Immature natural killer cell (primary cell): Measurements from ENCODE around the gene CYP4F2. TPM values are rescaled to one million over a fixed set of nuclear protein-coding genes. Genes with fewer than 3 reads are reported as not detected.
A peak's percentile ranks its signal among the peaks of the same experiment; 100 is the strongest.
"Not testable (repeated sequence)": the region's sequence is repeated elsewhere in the genome, so short reads cannot be mapped to it uniquely, and the experiment has no call there.

Experiments
- DNase-seq, 3 donors: peaks; one replicate each; pipeline ENCODE4 v3.0.0; 2022; ENCODE audit warnings: mixed read lengths in 1 of 3
- H3K27ac Mint-ChIP-seq, 6 donors: one replicate each; pipeline ENCODE4 v1.8.0; 2020; ENCODE audit warnings: mixed read lengths in 6 of 6, mild to moderate bottlenecking in 5 of 6, inconsistent platforms in 4 of 6, moderate library complexity in 3 of 6
- H3K27me3 Mint-ChIP-seq, 3 donors: one replicate each; pipeline ENCODE4 v1.8.0; 2020 to 2021; ENCODE audit warnings: low read depth in 3 of 3, mild to moderate bottlenecking in 3 of 3, mixed read lengths in 3 of 3, moderate library complexity in 3 of 3, inconsistent platforms in 1 of 3
- H3K36me3 Mint-ChIP-seq, 3 donors: one replicate each; pipeline ENCODE4 v1.8.0; 2020; ENCODE audit warnings: mixed read lengths in 3 of 3, inconsistent platforms in 2 of 3, mild to moderate bottlenecking in 2 of 3
- H3K4me1 Mint-ChIP-seq, 2 donors: one replicate each; pipeline ENCODE4 v1.8.0; 2020; ENCODE audit warnings: inconsistent platforms in 2 of 2, mild to moderate bottlenecking in 2 of 2, mixed read lengths in 2 of 2, moderate library complexity in 1 of 2
- H3K4me3 Mint-ChIP-seq, 5 donors: one replicate each; pipeline ENCODE4 v1.8.0; 2020; ENCODE audit warnings: mild to moderate bottlenecking in 5 of 5, mixed read lengths in 5 of 5, inconsistent platforms in 3 of 5, moderate library complexity in 3 of 5
- H3K9me3 Mint-ChIP-seq, 6 donors: one replicate each; pipeline ENCODE4 v1.8.0; 2020; ENCODE audit warnings: mild to moderate bottlenecking in 6 of 6, mixed read lengths in 6 of 6, inconsistent platforms in 4 of 6, moderate library complexity in 3 of 6
- polyA plus RNA-seq, 3 donors: library from polyadenylated mRNA; unstranded; fragments of 300-500 nt; fragmentation: Illumina TruSeq; gene quantifications; one replicate each; pipeline ENCODE4 v1.2.3, GENCODE V29; 2021

CYP4F2 gene
- polyA plus RNA-seq, 3 donors from 2014 or later, result not detected

GRCh38 chr19:15862444-15862843 lies 35.4 kb downstream of the CYP4F2 start:
- DNase-seq, result no peak
- H3K27ac Mint-ChIP-seq, result no peak overlapping the region
- H3K4me3 Mint-ChIP-seq, result no peak overlapping the region
- H3K9me3 Mint-ChIP-seq, result no peaks in the 10 kb centered on the region
- H3K27me3 Mint-ChIP-seq, result peaks cover 0 to 6% (median 1%) of the 10 kb centered on the region in 3 donors
- no peaks in the 10 kb centered on the region for H3K4me1 Mint-ChIP-seq
- H3K36me3 Mint-ChIP-seq, result no peaks in the 10 kb centered on the region

GRCh38 chr19:15860522-15860921 lies 37.4 kb downstream of the CYP4F2 start:
- peaks cover 0 to 6% (median 5%) of the 10 kb centered on the region in 3 donors for H3K27me3 Mint-ChIP-seq
- H3K9me3 Mint-ChIP-seq, result no peaks in the 10 kb centered on the region
- H3K27ac Mint-ChIP-seq, result no peak overlapping the region
- H3K4me3 Mint-ChIP-seq, result no peak overlapping the region
- H3K4me1 Mint-ChIP-seq, result no peaks in the 10 kb centered on the region
- no peaks in the 10 kb centered on the region for H3K36me3 Mint-ChIP-seq
- DNase-seq, result no peak

GRCh38 chr19:15859187-15859586 lies 38.7 kb downstream of the CYP4F2 start:
- Mint-ChIP-seq H3K4me1 (no peaks in the 10 kb centered on the region), H3K27ac (no peak overlapping the region), H3K4me3 (no peak overlapping the region), H3K9me3 (no peaks in the 10 kb centered on the region), H3K27me3 (peaks cover 0 to 6% (median 5%) of the 10 kb centered on the region in 3 donors), H3K36me3 (no peaks in the 10 kb centered on the region)
- no peak for DNase-seq

- no peaks in the 10 kb centered on the region for H3K36me3 Mint-ChIP-seq
- peaks cover 5 to 10% of the 10 kb centered on the region in 2 donors for H3K4me1 Mint-ChIP-seq
- peaks cover 2 to 3% (median 3%) of the 10 kb centered on the region in 3 donors for H3K27me3 Mint-ChIP-seq
- DNase-seq, result no peak
- H3K9me3 Mint-ChIP-seq, result no peaks in the 10 kb centered on the region
- no peak overlapping the region for H3K4me3 Mint-ChIP-seq
- no peak overlapping the region for H3K27ac Mint-ChIP-seq
These were observed 47.5 kb downstream of the CYP4F2 start for GRCh38 chr19:15850385-15850784.

- peaks cover 0 to 3% (median 0%) of the 10 kb centered on the region in 3 donors for H3K27me3 Mint-ChIP-seq
- peaks cover 31 to 42% of the 10 kb centered on the region in 2 donors for H3K4me1 Mint-ChIP-seq
- no peaks in the 10 kb centered on the region for H3K9me3 Mint-ChIP-seq
- no peak overlapping the region for H3K27ac Mint-ChIP-seq
- no peak overlapping the region for H3K4me3 Mint-ChIP-seq
- H3K36me3 Mint-ChIP-seq, result no peaks in the 10 kb centered on the region
- no peak for DNase-seq
These were observed 51.0 kb downstream of the CYP4F2 start for GRCh38 chr19:15846923-15847322.

- H3K9me3 Mint-ChIP-seq, DNase-seq, H3K36me3 Mint-ChIP-seq, H3K27me3 Mint-ChIP-seq: not testable (repeated sequence)
- H3K4me3 Mint-ChIP-seq, result peak overlapping the region; percentile 4 to 78 (median 58)
- H3K4me1 Mint-ChIP-seq, result peaks cover 34 to 45% of the 10 kb centered on the region in 2 donors
- H3K27ac Mint-ChIP-seq, result peak overlapping the region in 5 of 6 donors; percentile 3 to 91 (median 84)
These were observed 54.0 kb downstream of the CYP4F2 start for GRCh38 chr19:15843894-15844222.

- Mint-ChIP-seq H3K27me3 (no peaks in the 10 kb centered on the region), H3K9me3 (no peaks in the 10 kb centered on the region), H3K27ac (peak overlapping the region; percentile 3 to 91 (median 83)), H3K4me3 (peak overlapping the region; percentile 4 to 78 (median 58)), H3K36me3 (no peaks in the 10 kb centered on the region), H3K4me1 (peaks cover 36 to 49% of the 10 kb centered on the region in 2 donors)
- DNase-seq, result no peak
These were observed 54.5 kb downstream of the CYP4F2 start for GRCh38 chr19:15843203-15843893.

- Mint-ChIP-seq H3K4me3 (no peak overlapping the region), H3K27ac (peak overlapping the region in 1 of 6 donors; percentile 23), H3K27me3 (peaks cover under 1 to 3% (median 2%) of the 10 kb centered on the region in 3 donors), H3K4me1 (peaks cover 42 to 62% of the 10 kb centered on the region in 2 donors), H3K9me3 (no peaks in the 10 kb centered on the region), H3K36me3 (no peaks in the 10 kb centered on the region)
- peak; percentile 11 to 18 (median 15) for DNase-seq
These were observed 55.9 kb downstream of the CYP4F2 start for GRCh38 chr19:15841875-15842569.

GRCh38 chr19:15840833-15841232 lies 57.0 kb downstream of the CYP4F2 start:
- H3K27ac Mint-ChIP-seq, result no peak overlapping the region

GRCh38 chr19:15839888-15840287 lies 58.0 kb downstream of the CYP4F2 start:
- H3K4me1 Mint-ChIP-seq, result peaks cover 42 to 64% of the 10 kb centered on the region in 2 donors
- H3K27ac Mint-ChIP-seq, DNase-seq, H3K36me3 Mint-ChIP-seq, H3K4me3 Mint-ChIP-seq, H3K9me3 Mint-ChIP-seq: not testable (repeated sequence)
- H3K27me3 Mint-ChIP-seq, result peaks cover 7 to 11% (median 10%) of the 10 kb centered on the region in 3 donors

More at GRCh38 chr19:15840833-15841232, 57.0 kb downstream of the CYP4F2 start:
- no peaks in the 10 kb centered on the region for H3K9me3 Mint-ChIP-seq
- no peak overlapping the region for H3K4me3 Mint-ChIP-seq
- peaks cover 43 to 64% of the 10 kb centered on the region in 2 donors for H3K4me1 Mint-ChIP-seq
- H3K36me3 Mint-ChIP-seq, result no peaks in the 10 kb centered on the region
- no peak for DNase-seq
- peaks cover 7 to 10% (median 8%) of the 10 kb centered on the region in 3 donors for H3K27me3 Mint-ChIP-seq

- DNase-seq, result no peak
- peak overlapping the region; percentile 12 to 47 (median 36) for H3K4me3 Mint-ChIP-seq
- H3K36me3 Mint-ChIP-seq, result no peaks in the 10 kb centered on the region
- H3K9me3 Mint-ChIP-seq, result no peaks in the 10 kb centered on the region
- peak overlapping the region; percentile 35 to 97 (median 67) for H3K27ac Mint-ChIP-seq
- peaks cover 7 to 11% (median 10%) of the 10 kb centered on the region in 3 donors for H3K27me3 Mint-ChIP-seq
- peaks cover 28 to 51% of the 10 kb centered on the region in 2 donors for H3K4me1 Mint-ChIP-seq
These were observed 59.5 kb downstream of the CYP4F2 start for GRCh38 chr19:15838351-15838750.

- Mint-ChIP-seq H3K27me3 (peaks cover 7 to 11% (median 10%) of the 10 kb centered on the region in 3 donors), H3K9me3 (no peaks in the 10 kb centered on the region), H3K27ac (peak overlapping the region; percentile 89 to 100 (median 96)), H3K4me1 (peaks cover 23 to 42% of the 10 kb centered on the region in 2 donors), H3K36me3 (no peaks in the 10 kb centered on the region), H3K4me3 (peak overlapping the region; percentile 92 to 97 (median 93))
- DNase-seq, result no peak
These were observed 60.6 kb downstream of the CYP4F2 start for GRCh38 chr19:15837221-15837731.

- H3K27me3 Mint-ChIP-seq, result peaks cover 7 to 11% (median 10%) of the 10 kb centered on the region in 3 donors
- peak; percentile 96 to 97 (median 96) for DNase-seq
- H3K36me3 Mint-ChIP-seq, result no peaks in the 10 kb centered on the region
- peak overlapping the region; percentile 92 to 98 (median 96) for H3K4me3 Mint-ChIP-seq
- H3K27ac Mint-ChIP-seq, result peak overlapping the region; percentile 93 to 100 (median 98)
- H3K4me1 Mint-ChIP-seq, result peaks cover 16 to 36% of the 10 kb centered on the region in 2 donors
- H3K9me3 Mint-ChIP-seq, result no peaks in the 10 kb centered on the region
These were observed 61.3 kb downstream of the CYP4F2 start for GRCh38 chr19:15836330-15837220.
